Endothelial cell of umbilical vein (primary cell): ENCODE results near the gene AUH. TPM values are rescaled to one million over a fixed set of nuclear protein-coding genes. Genes with fewer than 3 reads are reported as not detected.

Experiments used
- BruUV-seq: library from RNA; stranded (reverse); fragments of 400-500 nt; replicated peaks from 2 replicates; lab custom pipeline; 2021; lab: Mats Ljungman, UMichigan
- CTCF ChIA-PET: fragments of 300-600, 350-600 bp; sonication (Branson Sonifier 250); formaldehyde crosslinking; loops from one replicate; lab custom pipeline; 2021; ENCODE audit warnings: antibody characterized with exemption, inconsistent platforms; lab: Charles Lee
- POLR2A ChIA-PET: fragments of 300-600, 350-600 bp; sonication (Branson Sonifier 250); formaldehyde crosslinking; loops from one replicate; lab custom pipeline; 2021; ENCODE audit warnings: antibody characterized with exemption, inconsistent platforms; lab: Charles Lee
- DNase-seq: peaks from one replicate; pipeline ENCODE4 v3.0.0-alpha.2; 2011; ENCODE audit warnings: low read depth, low spot score
- FAIRE-seq: peaks from 2 replicates; lab custom pipeline; 2011; peaks lifted over from hg19 to GRCh38; lab: Jason Lieb, UNC
- H2AFZ ChIP-seq: 2 replicates; pipeline ENCODE4 v1.6.0; 2012; ENCODE audit warnings: low read depth, low read length, control low read depth, inconsistent platforms
- H3K27ac ChIP-seq: 2 replicates; pipeline ENCODE4 v1.5.1; 2011; ENCODE audit warnings: low read depth, mild to moderate bottlenecking, control low read depth, low read length, moderate library complexity; ENCODE audit not compliant: insufficient read depth
- H3K27me3 ChIP-seq, 2 experiments: 2 replicates each; pipeline versions ENCODE4 v1.6.0 to v1.6.1; 2011; ENCODE audit warnings: low read length in 2 of 2, mixed read lengths in 1 of 2; ENCODE audit not compliant: control insufficient read depth in 2 of 2, insufficient read depth in 2 of 2
- H3K36me3 ChIP-seq, 2 experiments: 2 replicates in 1 of 2; 3 replicates in 1 of 2; pipeline ENCODE4 v1.5.1; 2011; ENCODE audit warnings: low read length in 2 of 2, mild to moderate bottlenecking in 1 of 2, moderate library complexity in 1 of 2; ENCODE audit not compliant: control insufficient read depth in 2 of 2, insufficient read depth in 2 of 2; ENCODE audit errors: extremely low read depth in 1 of 2
- H3K4me1 ChIP-seq: 3 replicates; pipeline ENCODE4 v1.5.1; 2011; ENCODE audit warnings: mild to moderate bottlenecking, low read length; ENCODE audit not compliant: control insufficient read depth, insufficient read depth; ENCODE audit errors: extremely low read depth
- H3K4me2 ChIP-seq: 2 replicates; pipeline ENCODE4 v1.6.1; 2011; ENCODE audit warnings: low read length, control low read depth, mixed read lengths; ENCODE audit not compliant: insufficient read depth
- H3K4me3 ChIP-seq, 3 experiments: fragments of 200-600 bp in 1 of 3; sonication (generic), shearing (Covaris generic) in 1 of 3; replicated peaks in 1 of 3; 2 replicates each; pipeline ENCODE4 v1.5.1; 2011 to 2016; ENCODE audit warnings: control low read depth in 3 of 3, low read length in 3 of 3, mild to moderate bottlenecking in 2 of 3, inconsistent platforms in 1 of 3, low read depth in 1 of 3, moderate library complexity in 1 of 3; ENCODE audit not compliant: insufficient read depth in 1 of 3
- H3K79me2 ChIP-seq: 2 replicates; pipeline ENCODE4 v1.6.0; 2012; ENCODE audit warnings: low read length, inconsistent platforms; ENCODE audit not compliant: control insufficient read depth, insufficient read depth
- H3K9ac ChIP-seq: replicated peaks from 2 replicates; pipeline ENCODE3; 2011; ENCODE audit warnings: low read length, control low read depth; ENCODE audit not compliant: insufficient read depth; ENCODE audit errors: extremely low read depth
- H3K9me1 ChIP-seq: replicated peaks from 3 replicates; pipeline ENCODE4 v1.6.0; 2011; ENCODE audit warnings: mild to moderate bottlenecking, low read length; ENCODE audit not compliant: control insufficient read depth, insufficient read depth; ENCODE audit errors: extremely low read depth
- H3K9me3 ChIP-seq: replicated peaks from 2 replicates; pipeline ENCODE4 v1.5.1; 2012; ENCODE audit warnings: low read length, inconsistent platforms; ENCODE audit not compliant: control insufficient read depth, insufficient read depth
- H4K20me1 ChIP-seq: replicated peaks from 2 replicates; pipeline ENCODE3; 2011; ENCODE audit warnings: mild to moderate bottlenecking, low read length; ENCODE audit not compliant: control insufficient read depth, insufficient read depth; ENCODE audit errors: extremely low read depth
- EZH2 ChIP-seq: IDR thresholded peaks from 2 replicates; pipeline ENCODE4 v1.6.1; 2012; ENCODE audit warnings: borderline replicate concordance, low read depth, mild to moderate bottlenecking, moderate library complexity, low read length, inconsistent platforms; ENCODE audit not compliant: severe bottlenecking
- FOS ChIP-seq: IDR thresholded peaks from 2 replicates; pipeline ENCODE4 v1.6.1; 2011; ENCODE audit warnings: mild to moderate bottlenecking, low read length, moderate library complexity, borderline replicate concordance; ENCODE audit not compliant: insufficient read depth
- GATA2 ChIP-seq: IDR thresholded peaks from 2 replicates; pipeline ENCODE4 v1.7.0; 2011; ENCODE audit warnings: low read depth, mild to moderate bottlenecking, moderate library complexity, mixed read lengths, low read length; ENCODE audit not compliant: insufficient read length, insufficient read depth
- JUN ChIP-seq: IDR thresholded peaks from 2 replicates; pipeline ENCODE4 v1.6.1; 2011; ENCODE audit warnings: borderline replicate concordance, low read depth; ENCODE audit not compliant: insufficient read length, insufficient read depth
- MAX ChIP-seq: IDR thresholded peaks from 2 replicates; pipeline ENCODE4 v1.6.1; 2011; ENCODE audit not compliant: insufficient read depth, insufficient read length
- MYC ChIP-seq: IDR thresholded peaks from one replicate; pipeline ENCODE4 v1.6.1; 2011; ENCODE audit warnings: mild to moderate bottlenecking, low read depth, low read length
- POLR2A ChIP-seq: IDR thresholded peaks from 2 replicates; pipeline ENCODE4 v1.6.1; 2012; ENCODE audit warnings: low read depth, mild to moderate bottlenecking, control low read depth, low read length
- POLR2AphosphoS5 ChIP-seq: IDR thresholded peaks from 2 replicates; pipeline ENCODE4 v1.6.1; 2012; ENCODE audit warnings: low read depth, mild to moderate bottlenecking, control low read depth, low read length, moderate library complexity; ENCODE audit not compliant: insufficient read depth
- dilution Hi-C: fragments of 300-500 bp; cut with MboI; formaldehyde crosslinking; loops from one replicate; pipeline ENCODE4 v1.15.0; 2019; ENCODE audit warnings: low sequenced_read_pairs; ENCODE audit not compliant: extremely low pct_ligation_motif_present
- intact Hi-C: fragments of 100-400 bp; cut with micrococcal nuclease; formaldehyde crosslinking; loops from one replicate; pipeline ENCODE4 v1.10.0; 2022
- polyA plus RNA-seq, 4 experiments: library from polyadenylated mRNA; depleted of rRNA in 3 of 4; stranded (reverse) in 3 of 4; unstranded in 1 of 4; fragments of >200 nt; gene quantifications; 2 replicates each; pipeline versions ENCODE4 v1.2.1 to v1.2.3, GENCODE V29; 2011 to 2012; ENCODE audit warnings: missing spikeins in 1 of 4
- total RNA-seq: library from RNA; stranded (reverse); gene quantifications from 2 replicates; pipeline ENCODE4 v1.2.3, GENCODE V29; 2021

The AUH gene
- total and polyA plus RNA-seq, 2 donors (not counting 3 experiments of a cell fraction or from before 2014, with no cell fraction given) = 2.3 to 9.2 TPM

- TF ChIP-seq EZH2 = no peak
- TF ChIP-seq FOS = no peak
- no peak for TF ChIP-seq GATA2
- no peak for TF ChIP-seq POLR2AphosphoS5
- no peak for TF ChIP-seq MYC
- no peak for TF ChIP-seq MAX
- TF ChIP-seq JUN = no peak
- no peak for TF ChIP-seq POLR2A
- DNase-seq (no peak), FAIRE-seq (no peak)
- dilution Hi-C loops (no loop called here), intact Hi-C loops (loop anchor here (5.0 kb wide), 1 partner anchor 133 kb away; the partner anchor contains the start of gene NFIL3)
- Histone ChIP-seq H3K27me3 (no peaks in the 10 kb centered on the region), H3K4me1 (peaks cover 12% of the 10 kb centered on the region), H4K20me1 (no peaks in the 10 kb centered on the region), H3K79me2 (no peaks in the 10 kb centered on the region), H3K9me1 (no peaks in the 10 kb centered on the region), H3K4me3 (no peak overlapping the region), H3K36me3 (no peaks in the 10 kb centered on the region), H3K27ac (no peak overlapping the region), H3K4me2 (no peak overlapping the region), H3K9ac (no peak overlapping the region), H3K9me3 (no peaks in the 10 kb centered on the region), H2AFZ (no peak overlapping the region)
- ChIA-PET CTCF (interaction anchor here (0.9 to 1.2 kb wide), 4 partner anchors 9 to 136 kb away, joined by 3 to 4 read pairs (median 3); no protein-coding TSS in a partner anchor), POLR2A (no interaction called here)
- no TSS peak for BruUV-seq
Observed at GRCh38 chr9:91289244-91289643, 72.5 kb downstream of the AUH start.
